A673 (cell line): ENCODE data around the gene MYOF. TPM values are rescaled to one million over a fixed set of nuclear protein-coding genes. Genes with fewer than 3 reads are reported as not detected.

Source experiments
- BruUV-seq: library from RNA; stranded (reverse); fragments of 400-500 nt; replicated peaks from 2 replicates; lab custom pipeline; 2021; lab: Mats Ljungman, UMichigan
- CTCF ChIA-PET: fragments of 300-600 bp; sonication (Branson Sonifier 250); formaldehyde crosslinking; loops from one replicate; lab custom pipeline; 2022; ENCODE audit warnings: antibody characterized with exemption; lab: Charles Lee
- POLR2A ChIA-PET: fragments of 300-600 bp; sonication (Branson Sonifier 250); formaldehyde crosslinking; loops from one replicate; lab custom pipeline; 2022; ENCODE audit warnings: antibody characterized with exemption; ENCODE audit not compliant: low non-redundant PET; lab: Charles Lee
- DNase-seq: peaks from one replicate; pipeline ENCODE4 v3.0.0-alpha.2; 2015; ENCODE audit warnings: low spot score
- H3K27ac ChIP-seq: fragments of 200-600 bp; sonication (generic); 2 replicates; pipeline ENCODE4 v1.5.1; 2016; ENCODE audit warnings: mixed run types, low read depth, mild to moderate bottlenecking, mixed read lengths, antibody characterized with exemption, low read length; ENCODE audit not compliant: poor library complexity, severe bottlenecking
- H3K27me3 ChIP-seq: fragments of 200-600 bp; sonication (generic); replicated peaks from 2 replicates; pipeline ENCODE4 v1.6.1; 2017; ENCODE audit warnings: mixed run types, low read depth, mild to moderate bottlenecking, mixed read lengths, antibody characterized with exemption, low read length; ENCODE audit not compliant: insufficient read depth, poor library complexity
- H3K36me3 ChIP-seq: fragments of 200-600 bp; sonication (generic); 2 replicates; pipeline ENCODE4 v1.6.1; 2016; ENCODE audit warnings: mixed run types, mild to moderate bottlenecking, mixed read lengths, antibody characterized with exemption, low read length; ENCODE audit not compliant: insufficient read depth, poor library complexity, severe bottlenecking
- H3K4me1 ChIP-seq: fragments of 200-600 bp; sonication (generic); 2 replicates; pipeline ENCODE4 v1.6.1; 2017; ENCODE audit warnings: mixed run types, mild to moderate bottlenecking, mixed read lengths, antibody characterized with exemption, low read length; ENCODE audit not compliant: insufficient read depth, poor library complexity, severe bottlenecking
- H3K4me3 ChIP-seq: fragments of 200-600 bp; sonication (generic); 2 replicates; pipeline ENCODE4 v1.5.1; 2016; ENCODE audit warnings: low read depth, mixed run types, mild to moderate bottlenecking, mixed read lengths, low read length; ENCODE audit not compliant: poor library complexity, severe bottlenecking
- H3K9me3 ChIP-seq: fragments of 200-600 bp; sonication (generic); 2 replicates; pipeline ENCODE4 v1.6.1; 2016; ENCODE audit warnings: mixed run types, low read depth, mild to moderate bottlenecking, mixed read lengths, antibody characterized with exemption, low read length; ENCODE audit not compliant: poor library complexity, severe bottlenecking
- CTCF ChIP-seq: fragments of 300-800, 200-600 bp; sonication (generic); conservative IDR thresholded peaks from 2 replicates; pipeline ENCODE4 v1.5.1; 2017; ENCODE audit warnings: low read depth, mild to moderate bottlenecking, antibody characterized with exemption, low read length, moderate library complexity, mixed read lengths
- EZH2 ChIP-seq: fragments of 200-600 bp; sonication (generic); IDR thresholded peaks from 2 replicates; pipeline ENCODE4 v1.6.1; 2017; ENCODE audit warnings: borderline replicate concordance, low read depth, mild to moderate bottlenecking, mixed read lengths, antibody characterized with exemption, low read length; ENCODE audit not compliant: poor library complexity, severe bottlenecking
- intact Hi-C: fragments of 100-400 bp; cut with micrococcal nuclease; formaldehyde crosslinking; loops from one replicate; pipeline ENCODE4 v1.10.0; 2022; ENCODE audit not compliant: unreplicated experiment
- total RNA-seq: library from RNA; stranded (reverse); gene quantifications from 2 replicates; pipeline ENCODE4 v1.2.3, GENCODE V29; 2021

MYOF gene
- total RNA-seq, 1 experiment from 2014 or later = 24.2 TPM

- no peak overlapping the region for H3K27ac ChIP-seq
Observed at GRCh38 chr10:93473804-93474472, 8.2 kb downstream of the MYOF start.

GRCh38 chr10:93473161-93473560 is 9.0 kb downstream of the MYOF start:
- Histone ChIP-seq H3K9me3 (no peaks in the 10 kb centered on the region), H3K36me3 (no peaks in the 10 kb centered on the region), H3K4me3 (no peak overlapping the region), H3K4me1 (peaks cover 6% of the 10 kb centered on the region), H3K27me3 (no peaks in the 10 kb centered on the region), H3K27ac (no peak overlapping the region)
- BruUV-seq = no TSS peak
- TF ChIP-seq CTCF = no peak
- TF ChIP-seq EZH2 = no peak
- intact Hi-C loops = no loop called here
- ChIA-PET POLR2A (no interaction called here), CTCF (no interaction called here)
- no peak for DNase-seq

More at GRCh38 chr10:93473804-93474472, 8.2 kb downstream of the MYOF start:
- Histone ChIP-seq H3K4me1 (peaks cover 6% of the 10 kb centered on the region), H3K4me3 (no peak overlapping the region), H3K27me3 (no peaks in the 10 kb centered on the region), H3K9me3 (no peaks in the 10 kb centered on the region), H3K36me3 (no peaks in the 10 kb centered on the region)
- intact Hi-C loops = no loop called here
- no peak for DNase-seq
- ChIA-PET POLR2A (no interaction called here), CTCF (no interaction called here)
- no TSS peak for BruUV-seq
- TF ChIP-seq CTCF = no peak
- TF ChIP-seq EZH2 = no peak

GRCh38 chr10:93471110-93471651 is 11.0 kb downstream of the MYOF start:
- Histone ChIP-seq H3K4me1 (peaks cover 8% of the 10 kb centered on the region), H3K9me3 (no peaks in the 10 kb centered on the region), H3K36me3 (no peaks in the 10 kb centered on the region), H3K27me3 (no peaks in the 10 kb centered on the region), H3K27ac (peak overlapping the region; percentile 40), H3K4me3 (no peak overlapping the region)
- CTCF ChIA-PET = interaction anchor here (1.2 kb wide), 1 partner anchor 11 kb away, joined by 5 read pairs; the partner anchor contains the start of gene MYOF
- DNase-seq = peak; percentile 85
- no TSS peak for BruUV-seq
- intact Hi-C loops = no loop called here
- POLR2A ChIA-PET = no interaction called here
- TF ChIP-seq EZH2 (no peak), CTCF (no peak)
